GM18526 (cell line): ENCODE data around the gene CNTN4.

ENCODE experiments used
- POLR2A ChIP-seq: IDR thresholded peaks from 3 replicates; pipeline ENCODE4 v1.6.1; 2011; ENCODE audit not compliant: insufficient read length; ENCODE audit errors: extremely low read depth

The CNTN4 gene

DNA sequence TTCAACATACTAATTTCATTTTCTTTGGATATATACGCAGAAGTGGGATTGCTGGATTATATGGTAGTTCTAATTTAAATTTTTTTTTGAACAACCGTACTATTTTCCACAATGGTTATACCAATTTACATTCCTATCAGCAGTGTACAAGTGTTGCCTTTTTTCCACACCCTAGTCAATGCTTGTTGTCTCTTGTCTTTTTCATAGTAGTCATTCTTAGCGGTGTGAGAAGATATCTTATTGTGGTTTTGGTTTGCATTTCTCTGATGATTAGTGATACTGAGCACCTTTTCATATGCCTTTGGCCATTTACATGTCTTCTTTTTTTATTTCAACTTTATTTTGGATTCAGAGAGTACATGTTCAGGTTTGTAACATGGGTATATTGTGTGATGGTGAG is 858.4 kb downstream of the CNTN4 start:
- no peak for TF ChIP-seq POLR2A

DNA sequence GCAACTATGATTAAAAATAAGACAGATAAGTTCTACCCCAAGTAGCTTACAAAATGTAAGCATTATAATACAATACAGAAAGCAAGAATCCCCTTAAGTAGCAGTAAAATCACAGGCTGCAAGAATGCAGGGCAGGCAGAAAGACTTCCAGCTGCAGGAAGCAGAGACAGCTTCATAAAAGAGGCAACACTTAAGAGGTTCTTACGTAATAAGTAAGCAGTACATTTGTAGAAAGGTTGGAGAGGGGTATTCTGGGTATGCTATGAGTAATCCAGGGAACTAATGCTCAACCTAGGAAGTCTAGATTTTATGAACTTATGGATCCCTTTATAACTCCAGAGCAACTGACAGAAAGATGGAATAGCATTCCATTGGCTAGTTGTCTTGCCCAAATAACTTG is 859.9 kb downstream of the CNTN4 start:
- no peak for TF ChIP-seq POLR2A

DNA sequence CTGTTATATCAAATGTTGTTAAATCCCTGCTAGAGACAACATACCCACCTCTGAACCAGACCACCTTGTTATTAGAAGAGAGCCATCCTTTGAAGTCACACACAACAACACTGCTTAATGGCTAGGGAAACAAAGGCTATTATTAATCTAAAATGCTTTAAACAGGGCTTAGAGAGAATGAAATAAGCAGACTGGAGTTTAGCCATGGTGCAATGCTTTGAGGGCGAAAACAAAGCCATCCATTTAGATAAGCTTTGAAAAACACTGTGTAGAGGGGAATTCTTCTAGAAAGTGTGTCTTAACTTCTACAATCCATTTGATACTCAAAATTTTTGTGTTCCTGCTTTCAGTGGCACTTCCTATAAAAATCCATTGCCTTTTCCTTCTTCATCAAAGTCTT is 862.9 kb downstream of the CNTN4 start:
- no peak for TF ChIP-seq POLR2A

GRCh38 chr3:2967871-2968270 is 869.2 kb downstream of the CNTN4 start:
- no peak for TF ChIP-seq POLR2A

DNA sequence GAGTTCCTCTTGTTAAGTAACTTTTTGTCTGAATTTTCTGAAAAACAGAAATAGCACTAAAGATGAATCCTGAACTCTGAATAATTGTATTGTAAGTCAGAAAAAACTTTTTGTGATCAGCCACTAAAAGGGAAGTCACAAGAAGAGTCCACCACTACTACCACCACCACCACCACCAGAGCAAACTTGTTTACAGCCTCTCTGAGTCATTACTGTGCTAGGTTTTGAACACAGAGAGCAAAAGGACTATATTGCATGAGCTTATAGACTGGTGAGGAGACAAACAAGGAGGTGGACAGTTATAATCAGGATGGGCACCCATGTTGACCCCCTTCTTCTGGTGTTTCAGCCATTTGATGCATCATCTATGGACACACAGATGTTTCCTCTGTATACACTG is 869.8 kb downstream of the CNTN4 start:
- no peak for TF ChIP-seq POLR2A

DNA sequence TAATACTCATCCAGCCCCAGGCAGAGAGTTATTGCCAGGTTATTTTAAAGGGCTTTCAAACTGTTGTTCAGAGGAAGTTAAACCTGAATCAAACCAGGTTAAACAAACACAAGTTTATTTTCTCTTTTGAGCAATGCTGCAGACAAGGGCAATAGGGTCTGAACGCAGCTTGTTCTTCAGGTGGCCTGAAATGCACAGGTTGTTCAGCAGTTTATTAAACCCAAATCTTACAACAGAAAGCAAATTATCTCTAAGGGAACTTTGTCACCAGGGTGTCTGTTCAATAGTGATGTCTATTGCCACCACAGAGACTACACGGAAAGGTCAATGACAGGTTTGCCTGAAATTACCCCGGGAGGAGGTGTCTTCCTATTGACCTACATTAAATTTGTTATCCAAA is 877.5 kb downstream of the CNTN4 start:
- no peak for TF ChIP-seq POLR2A

- no peak for TF ChIP-seq POLR2A
These were observed 878.1 kb downstream of the CNTN4 start for GRCh38 chr3:2976796-2977195.

- no peak for TF ChIP-seq POLR2A
These were observed 880.5 kb downstream of the CNTN4 start for GRCh38 chr3:2978977-2979732.

DNA sequence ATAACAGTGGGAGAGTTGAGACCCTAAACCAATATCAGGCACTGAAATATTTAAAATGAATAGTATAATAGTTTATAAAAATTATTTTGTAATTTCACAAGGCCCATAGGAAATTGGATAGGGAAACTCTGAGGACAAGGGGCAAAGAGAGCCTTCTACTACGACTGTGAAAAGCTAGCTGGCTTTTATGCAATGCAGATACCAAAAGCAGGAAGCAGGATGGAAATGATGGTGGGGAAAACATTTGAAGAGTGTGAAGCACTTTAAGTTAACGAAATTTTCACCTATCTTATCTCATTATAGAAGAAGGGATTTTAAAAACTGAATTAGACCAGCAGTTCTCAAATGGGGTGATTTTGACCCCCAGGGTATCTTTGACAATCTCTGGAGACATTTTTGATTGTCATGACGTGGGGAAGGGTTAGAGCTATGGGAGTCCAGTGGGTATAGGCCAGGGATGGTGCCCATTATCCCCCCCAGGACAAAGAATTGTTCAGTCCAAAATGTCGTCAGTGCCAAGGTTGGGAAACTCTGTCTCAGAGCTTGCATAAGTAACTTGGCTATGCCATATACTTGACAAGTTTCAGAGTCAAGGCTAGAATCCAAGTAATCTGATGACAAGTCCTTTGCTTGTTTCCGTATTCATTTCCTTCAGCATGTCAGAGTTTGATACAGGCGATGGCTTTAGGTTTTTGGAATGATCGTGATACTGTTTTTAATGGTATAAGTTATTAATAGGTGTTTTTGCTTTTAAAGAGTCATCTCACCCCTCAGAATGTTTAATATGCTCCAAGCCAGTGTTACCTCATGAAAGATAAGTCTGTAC is 885.6 kb downstream of the CNTN4 start:
- TF ChIP-seq POLR2A, result no peak

GRCh38 chr3:2984831-2985220 is 886.2 kb downstream of the CNTN4 start:
- no peak for TF ChIP-seq POLR2A

GRCh38 chr3:2985479-2985878 is 886.8 kb downstream of the CNTN4 start:
- no peak for TF ChIP-seq POLR2A

DNA sequence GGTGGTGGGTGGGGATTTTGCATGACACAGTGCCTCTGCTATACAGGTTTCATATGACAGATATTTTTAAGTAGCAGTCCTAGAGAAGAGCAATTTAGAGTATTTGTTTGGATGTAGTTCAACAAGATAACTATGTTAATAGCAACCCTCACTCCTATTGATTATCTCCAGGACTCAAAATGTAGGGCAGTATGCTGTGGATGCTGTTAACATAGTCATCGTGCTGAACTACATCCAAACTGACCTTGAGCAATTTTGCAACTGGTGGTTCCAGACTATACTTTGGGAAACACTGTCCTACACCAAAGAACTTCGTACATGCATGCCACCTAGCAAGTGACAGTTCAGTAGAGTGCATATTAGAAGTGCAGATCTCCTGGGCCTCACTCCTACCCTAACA is 893.9 kb downstream of the CNTN4 start:
- no peak for TF ChIP-seq POLR2A

- TF ChIP-seq POLR2A, result no peak
These were observed 895.1 kb downstream of the CNTN4 start for GRCh38 chr3:2993736-2994135.

GRCh38 chr3:2995195-2995594 is 896.5 kb downstream of the CNTN4 start:
- TF ChIP-seq POLR2A, result no peak

GRCh38 chr3:3005146-3005744 is 906.6 kb downstream of the CNTN4 start:
- TF ChIP-seq POLR2A, result no peak
